ENCODE data around the gene NBEA. TPM values are rescaled to one million over a fixed set of nuclear protein-coding genes. Genes with fewer than 3 reads are reported as not detected.

The NBEA gene
- total and polyA plus RNA-seq, 5 experiments from 2014 or later: 1.1 to 8.0 (median 1.7) TPM

- H3K27me3 Mint-ChIP-seq: peaks cover 1 to 39% (median 15%) of the 10 kb centered on the region in 5 donors
- H3K9me3 Mint-ChIP-seq: peaks cover 0 to 6% (median 0%) of the 10 kb centered on the region in 9 donors
- no peaks in the 10 kb centered on the region for H3K36me3 Mint-ChIP-seq
- POLR2A ChIA-PET: no interaction called here
- H3K4me3 Mint-ChIP-seq: no peak overlapping the region
- no peak overlapping the region for H3K27ac Mint-ChIP-seq
- peaks cover 0 to 1% (median 0%) of the 10 kb centered on the region in 4 donors for H3K4me1 Mint-ChIP-seq
- DNase-seq (no peak), ATAC-seq (no peak)
Measured at GRCh38 chr13:35702316-35702715, 760.2 kb downstream of the NBEA start.

GRCh38 chr13:35703061-35703460 lies 761.0 kb downstream of the NBEA start:
- POLR2A ChIA-PET: no interaction called here
- peaks cover 0 to 1% (median 0%) of the 10 kb centered on the region in 4 donors for H3K4me1 Mint-ChIP-seq
- H3K27ac Mint-ChIP-seq: no peak overlapping the region
- peaks cover 1 to 39% (median 15%) of the 10 kb centered on the region in 5 donors for H3K27me3 Mint-ChIP-seq
- H3K36me3 Mint-ChIP-seq: no peaks in the 10 kb centered on the region
- peaks cover 0 to 6% (median 0%) of the 10 kb centered on the region in 9 donors for H3K9me3 Mint-ChIP-seq
- ATAC-seq (no peak), DNase-seq (no peak)
- no peak overlapping the region for H3K4me3 Mint-ChIP-seq

GRCh38 chr13:35704331-35704730 lies 762.3 kb downstream of the NBEA start:
- DNase-seq (no peak), ATAC-seq (no peak)
- H3K36me3 Mint-ChIP-seq: no peaks in the 10 kb centered on the region
- H3K27me3 Mint-ChIP-seq: peaks cover 1 to 36% (median 12%) of the 10 kb centered on the region in 5 donors
- POLR2A ChIA-PET: no interaction called here
- H3K9me3 Mint-ChIP-seq: peaks cover 0 to 8% (median 0%) of the 10 kb centered on the region in 9 donors
- H3K27ac Mint-ChIP-seq: no peak overlapping the region
- no peak overlapping the region for H3K4me3 Mint-ChIP-seq
- H3K4me1 Mint-ChIP-seq: peaks cover 0 to 1% (median 0%) of the 10 kb centered on the region in 4 donors

GRCh38 chr13:35706281-35706680 lies 764.2 kb downstream of the NBEA start:
- POLR2A ChIA-PET: no interaction called here
- H3K27me3 Mint-ChIP-seq: peaks cover 1 to 24% (median 8%) of the 10 kb centered on the region in 5 donors
- H3K9me3 Mint-ChIP-seq: peaks cover 0 to 8% (median 0%) of the 10 kb centered on the region in 9 donors

GRCh38 chr13:35706721-35707120 lies 764.7 kb downstream of the NBEA start:
- no peak overlapping the region for H3K4me3 Mint-ChIP-seq
- no peaks in the 10 kb centered on the region for H3K36me3 Mint-ChIP-seq
- POLR2A ChIA-PET: no interaction called here
- H3K27ac Mint-ChIP-seq: no peak overlapping the region
- DNase-seq (no peak), ATAC-seq (no peak)
- peaks cover 1 to 20% (median 8%) of the 10 kb centered on the region in 5 donors for H3K27me3 Mint-ChIP-seq
- H3K4me1 Mint-ChIP-seq: no peaks in the 10 kb centered on the region
- peaks cover 0 to 8% (median 0%) of the 10 kb centered on the region in 9 donors for H3K9me3 Mint-ChIP-seq

More at GRCh38 chr13:35706281-35706680, 764.2 kb downstream of the NBEA start:
- ATAC-seq (no peak), DNase-seq (no peak)
- no peaks in the 10 kb centered on the region for H3K36me3 Mint-ChIP-seq
- H3K4me1 Mint-ChIP-seq: no peaks in the 10 kb centered on the region
- H3K4me3 Mint-ChIP-seq: no peak overlapping the region
- H3K27ac Mint-ChIP-seq: no peak overlapping the region

- no peaks in the 10 kb centered on the region for H3K4me1 Mint-ChIP-seq
- H3K4me3 Mint-ChIP-seq: no peak overlapping the region
- H3K27ac Mint-ChIP-seq: no peak overlapping the region
- ATAC-seq (no peak), DNase-seq (no peak)
- H3K27me3 Mint-ChIP-seq: peaks cover 0 to 5% (median 0%) of the 10 kb centered on the region in 5 donors
- POLR2A ChIA-PET: no interaction called here
- peaks cover 0 to 2% (median 0%) of the 10 kb centered on the region in 9 donors for H3K9me3 Mint-ChIP-seq
- no peaks in the 10 kb centered on the region for H3K36me3 Mint-ChIP-seq
Measured at GRCh38 chr13:35711909-35712308, 769.8 kb downstream of the NBEA start.

- no peak overlapping the region for H3K27ac Mint-ChIP-seq
- no peaks in the 10 kb centered on the region for H3K36me3 Mint-ChIP-seq
- no peak for DNase-seq
- no peak for ATAC-seq
- peaks cover 0 to 5% (median 0%) of the 10 kb centered on the region in 5 donors for H3K27me3 Mint-ChIP-seq
- no peaks in the 10 kb centered on the region for H3K4me1 Mint-ChIP-seq
- POLR2A ChIA-PET: no interaction called here
- no peak overlapping the region for H3K4me3 Mint-ChIP-seq
- peaks cover 0 to 2% (median 0%) of the 10 kb centered on the region in 9 donors for H3K9me3 Mint-ChIP-seq
Measured at GRCh38 chr13:35712907-35713761, 771.1 kb downstream of the NBEA start.

- Mint-ChIP-seq H3K9me3 (no peaks in the 10 kb centered on the region), H3K36me3 (no peaks in the 10 kb centered on the region), H3K27me3 (peaks cover 0 to 5% (median 3%) of the 10 kb centered on the region in 5 donors), H3K27ac (no peak overlapping the region), H3K4me1 (no peaks in the 10 kb centered on the region), H3K4me3 (no peak overlapping the region)
- POLR2A ChIA-PET: no interaction called here
- ATAC-seq (no peak), DNase-seq (no peak)
Measured at GRCh38 chr13:35714121-35714520, 772.1 kb downstream of the NBEA start.

- Mint-ChIP-seq H3K9me3 (no peaks in the 10 kb centered on the region), H3K27me3 (peaks cover 0 to 9% (median 3%) of the 10 kb centered on the region in 5 donors), H3K36me3 (no peaks in the 10 kb centered on the region), H3K27ac (no peak overlapping the region), H3K4me3 (no peak overlapping the region), H3K4me1 (no peaks in the 10 kb centered on the region)
- ATAC-seq (no peak), DNase-seq (no peak)
- POLR2A ChIA-PET: no interaction called here
Measured at GRCh38 chr13:35714588-35715377, 772.7 kb downstream of the NBEA start.

- H3K27ac Mint-ChIP-seq: no peak overlapping the region
- peaks cover 3 to 19% (median 7%) of the 10 kb centered on the region in 5 donors for H3K27me3 Mint-ChIP-seq
- H3K4me1 Mint-ChIP-seq: peaks cover 0 to 7% (median 5%) of the 10 kb centered on the region in 4 donors
- H3K4me3 Mint-ChIP-seq: no peak overlapping the region
- H3K9me3 Mint-ChIP-seq: no peaks in the 10 kb centered on the region
- H3K36me3 Mint-ChIP-seq: no peaks in the 10 kb centered on the region
- ATAC-seq (no peak), DNase-seq (no peak)
- POLR2A ChIA-PET: no interaction called here
Measured at GRCh38 chr13:35716186-35716585, 774.1 kb downstream of the NBEA start.

- H3K27me3 Mint-ChIP-seq: peaks cover 4 to 21% (median 9%) of the 10 kb centered on the region in 5 donors
- POLR2A ChIA-PET: no interaction called here
- peaks cover 0 to 7% (median 5%) of the 10 kb centered on the region in 4 donors for H3K4me1 Mint-ChIP-seq
- no peak overlapping the region for H3K27ac Mint-ChIP-seq
- no peak for DNase-seq
- H3K4me3 Mint-ChIP-seq: no peak overlapping the region
- no peaks in the 10 kb centered on the region for H3K9me3 Mint-ChIP-seq
- no peaks in the 10 kb centered on the region for H3K36me3 Mint-ChIP-seq
- ATAC-seq: no peak
Measured at GRCh38 chr13:35716729-35717128, 774.7 kb downstream of the NBEA start.

GRCh38 chr13:35718084-35718483 lies 776.0 kb downstream of the NBEA start:
- H3K27me3 Mint-ChIP-seq: peaks cover 6 to 24% (median 12%) of the 10 kb centered on the region in 5 donors
- no peak overlapping the region for H3K4me3 Mint-ChIP-seq
- ATAC-seq (no peak), DNase-seq (no peak)
- POLR2A ChIA-PET: no interaction called here
- peaks cover 0 to 7% (median 5%) of the 10 kb centered on the region in 4 donors for H3K4me1 Mint-ChIP-seq
- H3K27ac Mint-ChIP-seq: no peak overlapping the region
- H3K36me3 Mint-ChIP-seq: no peaks in the 10 kb centered on the region
- H3K9me3 Mint-ChIP-seq: no peaks in the 10 kb centered on the region

- Mint-ChIP-seq H3K36me3 (no peaks in the 10 kb centered on the region), H3K4me1 (peaks cover 0 to 7% (median 5%) of the 10 kb centered on the region in 4 donors), H3K9me3 (no peaks in the 10 kb centered on the region), H3K27me3 (peaks cover 6 to 42% (median 12%) of the 10 kb centered on the region in 5 donors), H3K27ac (no peak overlapping the region), H3K4me3 (no peak overlapping the region)
- DNase-seq (no peak), ATAC-seq (no peak)
- POLR2A ChIA-PET: no interaction called here
Measured at GRCh38 chr13:35720290-35720689, 778.2 kb downstream of the NBEA start.
